Stimulated activated CD4-positive, alpha-beta T cell treated with anti-CD3 and anti-CD28 coated beads, TNF-alpha, amount 100 ng/mL, for 4 hours (primary cell): ENCODE results near the gene TOP3B.

Experiments
- DNase-seq, 3 experiments: peaks; one replicate each; pipeline ENCODE4 v3.0.0-alpha.2; 2020; ENCODE audit warnings: low read depth in 3 of 3

Gene TOP3B

GRCh38 chr22:21982338-21982965 lies at the start of gene TOP3B:
Gene TOP3B, minus strand, starts transcription at chr22:21982787. Its CDS starts 7,078 bp downstream, at chr22:21975709.
- peak; percentile 62 to 79 (median 74) for DNase-seq

GRCh38 chr22:22031183-22031945 lies 48.8 kb upstream of the TOP3B start:
- DNase-seq = no peak

- DNase-seq = no peak
These were observed 48.1 kb upstream of the TOP3B start for GRCh38 chr22:22030493-22031182.

- no peak for DNase-seq
These were observed 45.4 kb upstream of the TOP3B start for GRCh38 chr22:22027955-22028354.

GRCh38 chr22:22026157-22026831 lies 43.7 kb upstream of the TOP3B start:
- DNase-seq = no peak

GRCh38 chr22:22025320-22026156 lies 43.0 kb upstream of the TOP3B start:
- no peak for DNase-seq

- DNase-seq = no peak
These were observed 41.9 kb upstream of the TOP3B start for GRCh38 chr22:22024440-22024839.

- no peak for DNase-seq
These were observed 41.1 kb upstream of the TOP3B start for GRCh38 chr22:22023581-22024137.

- DNase-seq = no peak
These were observed 40.5 kb upstream of the TOP3B start for GRCh38 chr22:22022947-22023534.

GRCh38 chr22:22022255-22022840 lies 39.8 kb upstream of the TOP3B start:
- DNase-seq = no peak

- DNase-seq = no peak
These were observed 38.7 kb upstream of the TOP3B start for GRCh38 chr22:22021162-22021750.

- DNase-seq = no peak
These were observed 37.9 kb upstream of the TOP3B start for GRCh38 chr22:22020425-22020852.

GRCh38 chr22:22019659-22020424 lies 37.3 kb upstream of the TOP3B start:
- DNase-seq = no peak

GRCh38 chr22:22018825-22019658 lies 36.5 kb upstream of the TOP3B start:
- no peak for DNase-seq

- DNase-seq = no peak
These were observed 33.0 kb upstream of the TOP3B start for GRCh38 chr22:22015631-22016030.

- DNase-seq = no peak
These were observed 31.7 kb upstream of the TOP3B start for GRCh38 chr22:22014285-22014659.

- no peak for DNase-seq
These were observed 31.1 kb upstream of the TOP3B start for GRCh38 chr22:22013559-22014284.
